Adrenal gland (tissue), 12 donors: ENCODE measurements around the gene ZNF700. TPM values are rescaled to one million over a fixed set of nuclear protein-coding genes. Genes with fewer than 3 reads are reported as not detected.

ENCODE experiments used
- DNase-seq, 7 donors: peaks; one replicate each; pipeline ENCODE4 v3.0.0-alpha.2; 2019 to 2020
- H3K27ac ChIP-seq, 5 donors: fragments of 200-600 bp; sonication (generic) in 4 of 5; 1 replicate in 3 of 5; 2 replicates in 2 of 5; pipeline versions ENCODE4 v1.5.1 to v1.8.0; 2016 to 2020; ENCODE audit warnings: mild to moderate bottlenecking in 1 of 5
- H3K27me3 ChIP-seq: fragments of 200-600 bp; 2 replicates; pipeline ENCODE4 v1.8.0; 2021
- H3K36me3 ChIP-seq, 2 donors: fragments of 200-600 bp; replicated peaks in 1 of 2; 1 replicate in 1 of 2; 2 replicates in 1 of 2; pipeline versions ENCODE4 v1.5.1 to v1.8.0; 2018 to 2022
- H3K4me1 ChIP-seq, 2 donors: fragments of 200-600 bp; replicated peaks in 1 of 2; 1 replicate in 1 of 2; 2 replicates in 1 of 2; pipeline versions ENCODE4 v1.5.1 to v1.8.0; 2018 to 2021
- H3K4me3 ChIP-seq, 4 donors: fragments of 200-600 bp; sonication (generic) in 3 of 4; one replicate each; pipeline ENCODE4 v1.5.1; 2016 to 2018
- H3K9me3 ChIP-seq, 3 donors: fragments of 200-600 bp; sonication (generic) in 1 of 3; replicated peaks in 1 of 3; 1 replicate in 2 of 3; 2 replicates in 1 of 3; pipeline versions ENCODE4 v1.5.1 to v1.8.0; 2016 to 2021
- POLR2A ChIP-seq, 2 donors: fragments of 450-650 bp; IDR thresholded peaks; one replicate each; pipeline ENCODE4 v1.6.1; 2017; ENCODE audit warnings: antibody characterized with exemption in 2 of 2, mild to moderate bottlenecking in 2 of 2, moderate library complexity in 1 of 2
- WGBS, 4 donors: extraction: QIAGEN DNeasy Blood & Tissue Kit in 2 of 4; methylation state at CpG; one replicate each; pipeline versions ENCODE4 v1.1.5 to v1.1.7; 2013 to 2017; 5-methylcytosine and 5-hydroxymethylcytosine counted together
- intact Hi-C, 2 donors: fragments of 100-400 bp; cut with DNase I; formaldehyde crosslinking; loops; one replicate each; pipeline versions ENCODE4 v1.14.1 to v1.15.0; 2022 to 2023
- polyA plus RNA-seq, 3 donors: library from polyadenylated mRNA; stranded (reverse); fragments of 200-250 nt in 2 of 3; fragments of 350-450 nt in 1 of 3; fragmentation: Illumina TruSeq in 1 of 3; extraction: RNeasy Lipid Tissue Mini Kit (QIAGEN cat#74804) in 1 of 3; gene quantifications; one replicate each; pipeline ENCODE4 v1.2.3, GENCODE V29; 2013 to 2014
- small RNA-seq, 2 donors: library from RNA; depleted of rRNA; stranded (forward); fragments of <200 nt; gene quantifications; one replicate each; pipeline ENCODE3, GENCODE V24; 2016
- total RNA-seq, 9 donors: library from RNA; depleted of rRNA in 4 of 9; stranded (reverse); fragments of >200 nt in 4 of 9; fragments of 120-200 nt in 1 of 9; fragmentation: NEBNext Ultra II Directional in 1 of 9; extraction: Animal tissue kit (Norgen Biotek cat#: 25700) in 1 of 9; gene quantifications; one replicate each; pipeline versions ENCODE4 v1.1.0 to v1.2.4, GENCODE V29; 2013 to 2023
- donor health status: healthy with polysubstance abuse.
- donor health status: Bipolar disorder and iron deficiency.
- donor health status: DM: yes; HTN: yes; CAD: no.
- donor health status: DM: no; HTN: no; CAD: no.
- donor health status: DM: no; HTN: no; CAD: no.
- donor health status: DM: yes; HTN: yes; CAD: no.

The ZNF700 gene
- total and polyA plus RNA-seq, 12 donors = 5.5 to 27.3 (median 12.4) TPM

GRCh38 chr19:11995174-11995573 lies 70.3 kb downstream of the ZNF700 start:
- intact Hi-C loops = no loop called here
- Histone ChIP-seq H3K27ac (no peak overlapping the region), H3K27me3 (no peaks in the 10 kb centered on the region), H3K36me3 (no peaks in the 10 kb centered on the region), H3K4me3 (no peak overlapping the region), H3K9me3 (no peaks in the 10 kb centered on the region), H3K4me1 (no peaks in the 10 kb centered on the region)
- TF ChIP-seq POLR2A (IDR thresholded peaks at IDR 0.05) = no peak
- DNase-seq = no peak
- 64 to 100% (median 92%) methylated on average over 1 of the region's 1 CpG for WGBS, 4 donors

Small RNAs within 50 kb of the gene (small RNA-seq; reads per million reads assigned to genes)
- 0 reads per million in 2 donors for gene RNA5SP464

Other genes starting within 250 kb of the ZNF700 start
- gene ZNF823, start 186.2 kb upstream of the ZNF700 start, total RNA-seq = 1 to 10 TPM; 2.6 to 9.1 (median 4.7) TPM
- 1 to 10 TPM; 2.8 to 4.7 (median 3.6) TPM for gene ZNF823, start 186.2 kb upstream of the ZNF700 start, polyA plus RNA-seq
- gene ZNF441, start 158.1 kb upstream of the ZNF700 start, total RNA-seq = 10 to 100 TPM in 2 of 9 donors, 1 to 10 TPM in 7; 2.8 to 14.2 (median 7.7) TPM
- gene ZNF441, start 158.1 kb upstream of the ZNF700 start, polyA plus RNA-seq = 1 to 10 TPM; 4.4 to 9.7 (median 6.5) TPM
- 1 to 10 TPM in 8 of 9 donors, under 1 TPM in 1; 0.24 to 7.2 (median 3.7) TPM for gene ZNF491, start 126.6 kb upstream of the ZNF700 start, total RNA-seq
- 1 to 10 TPM; 1.2 to 3.5 (median 2.2) TPM for gene ZNF491, start 126.6 kb upstream of the ZNF700 start, polyA plus RNA-seq
- 10 to 100 TPM in 4 of 9 donors, 1 to 10 TPM in 5; 4.0 to 14.5 (median 9.5) TPM for gene ZNF440, start 110.8 kb upstream of the ZNF700 start, total RNA-seq
- 1 to 10 TPM; 3.4 to 7.3 (median 5.9) TPM for gene ZNF440, start 110.8 kb upstream of the ZNF700 start, polyA plus RNA-seq
- 10 to 100 TPM in 1 of 9 donors, 1 to 10 TPM in 8; 2.5 to 13.1 (median 5.7) TPM for gene ZNF439, start 76.4 kb upstream of the ZNF700 start, total RNA-seq
- 1 to 10 TPM; 4.4 to 9.8 (median 6.3) TPM for gene ZNF439, start 76.4 kb upstream of the ZNF700 start, polyA plus RNA-seq
- gene ZNF69, start 37.3 kb upstream of the ZNF700 start, total RNA-seq = 100 to 1,000 TPM in 1 of 9 donors, 10 to 100 TPM in 6, 1 to 10 TPM in 2; 5.5 to 138 (median 12.9) TPM
- gene ZNF69, start 37.3 kb upstream of the ZNF700 start, polyA plus RNA-seq = 10 to 100 TPM in 1 of 3 donors, 1 to 10 TPM in 2; 6.7 to 11.8 (median 6.9) TPM
- 1 to 10 TPM; 1.8 to 6.2 (median 4.2) TPM for gene ZNF763, start 39.9 kb downstream of the ZNF700 start, total RNA-seq
- gene ZNF763, start 39.9 kb downstream of the ZNF700 start, polyA plus RNA-seq = 10 to 100 TPM in 1 of 3 donors, 1 to 10 TPM in 2; 5.5 to 11.9 (median 7.2) TPM
- 10 to 100 TPM in 1 of 9 donors, 1 to 10 TPM in 8; 3.1 to 21.7 (median 4.4) TPM for gene ZNF433, start 110.6 kb downstream of the ZNF700 start, total RNA-seq
- gene ZNF433, start 110.6 kb downstream of the ZNF700 start, polyA plus RNA-seq = 10 to 100 TPM in 1 of 3 donors, 1 to 10 TPM in 2; 6.5 to 12.3 (median 7.2) TPM
- gene ZNF878, start 127.9 kb downstream of the ZNF700 start, total RNA-seq = under 1 TPM in 8 of 9 donors, not detected in 1; 0.25 to 0.68 (median 0.28) TPM
- under 1 TPM; 0.20 to 0.32 (median 0.24) TPM for gene ZNF878, start 127.9 kb downstream of the ZNF700 start, polyA plus RNA-seq
- 10 to 100 TPM in 3 of 9 donors, 1 to 10 TPM in 6; 5.2 to 14.4 (median 9.9) TPM for gene ZNF844, start 139.6 kb downstream of the ZNF700 start, total RNA-seq
- 10 to 100 TPM in 1 of 3 donors, 1 to 10 TPM in 2; 1.2 to 11.2 (median 2.2) TPM for gene ZNF844, start 139.6 kb downstream of the ZNF700 start, polyA plus RNA-seq
- 1 to 10 TPM; 1.2 to 8.8 (median 4.4) TPM for gene ZNF20, start 215.2 kb downstream of the ZNF700 start, total RNA-seq
- gene ZNF20, start 215.2 kb downstream of the ZNF700 start, polyA plus RNA-seq = 1 to 10 TPM; 3.6 to 3.9 (median 3.7) TPM
- 10 to 100 TPM in 2 of 9 donors, 1 to 10 TPM in 7; 5.1 to 14.1 (median 8.8) TPM for gene ZNF625, start 231.6 kb downstream of the ZNF700 start, total RNA-seq
- 1 to 10 TPM; 1.7 to 7.2 (median 4.5) TPM for gene ZNF625, start 231.6 kb downstream of the ZNF700 start, polyA plus RNA-seq
- 10 to 100 TPM in 8 of 9 donors, 1 to 10 TPM in 1; 5.8 to 19.8 (median 11.7) TPM for gene ZNF136, start 238.0 kb downstream of the ZNF700 start, total RNA-seq
- gene ZNF136, start 238.0 kb downstream of the ZNF700 start, polyA plus RNA-seq = 1 to 10 TPM; 5.1 to 9.9 (median 5.9) TPM